HG03103 (cell line): Measurements from ENCODE around the gene ZSCAN9.

Source experiments
- ATAC-seq: cut with Tn5 transposase; IDR thresholded peaks from one replicate; pipeline ENCODE4 v1.9.1; 2021; ENCODE audit warnings: low read depth; ENCODE audit not compliant: unreplicated experiment

Gene ZSCAN9

GRCh38 chr6:28220257-28221133 is 4.6 kb upstream of the ZSCAN9 start:
- no peak for ATAC-seq

- ATAC-seq: no peak
These were observed 682 bp upstream of the ZSCAN9 start for GRCh38 chr6:28224131-28225055.

- no peak for ATAC-seq
These were observed 1.4 kb downstream of the ZSCAN9 start for GRCh38 chr6:28226460-28226859.

- no peak for ATAC-seq
These were observed 7.7 kb downstream of the ZSCAN9 start for GRCh38 chr6:28232785-28233184.

- no peak for ATAC-seq
These were observed 10.9 kb downstream of the ZSCAN9 start for GRCh38 chr6:28235912-28236452.

GRCh38 chr6:28239636-28240035 is 14.6 kb downstream of the ZSCAN9 start:
- no peak for ATAC-seq

- ATAC-seq: no peak
These were observed 15.4 kb downstream of the ZSCAN9 start for GRCh38 chr6:28240471-28240870.

GRCh38 chr6:28243946-28244345 is 18.9 kb downstream of the ZSCAN9 start:
- ATAC-seq: no peak

- ATAC-seq: no peak
These were observed 20.3 kb downstream of the ZSCAN9 start for GRCh38 chr6:28245206-28245941.

- no peak for ATAC-seq
These were observed 23.8 kb downstream of the ZSCAN9 start for GRCh38 chr6:28248916-28249315.

- no peak for ATAC-seq
These were observed 25.7 kb downstream of the ZSCAN9 start for GRCh38 chr6:28250747-28251146.

- ATAC-seq: no peak
These were observed 26.6 kb downstream of the ZSCAN9 start for GRCh38 chr6:28251661-28252008.

GRCh38 chr6:28252009-28252975 is 27.2 kb downstream of the ZSCAN9 start, which contains the start of gene ZKSCAN4:
Gene ZKSCAN4 (minus strand): TSS chr6:28252269. CDS start chr6:28251980, 289 bp downstream.
- ATAC-seq: no peak

GRCh38 chr6:28254121-28254519 is 29.0 kb downstream of the ZSCAN9 start:
- no peak for ATAC-seq

- no peak for ATAC-seq
These were observed 32.0 kb downstream of the ZSCAN9 start for GRCh38 chr6:28257042-28257441.

GRCh38 chr6:28258877-28259777 is 34.1 kb downstream of the ZSCAN9 start, which contains the start of gene NKAPL:
Gene NKAPL (plus strand): TSS chr6:28259297. CDS start chr6:28259372, 75 bp downstream.
- ATAC-seq: no peak

- no peak for ATAC-seq
These were observed 38.8 kb downstream of the ZSCAN9 start for GRCh38 chr6:28263922-28264321.

GRCh38 chr6:28264834-28265401 is 39.8 kb downstream of the ZSCAN9 start:
- ATAC-seq: no peak
